Tibial nerve (tissue), 4 donors: ENCODE results near the gene LIN9. TPM values are rescaled to one million over a fixed set of nuclear protein-coding genes. Genes with fewer than 3 reads are reported as not detected.

ENCODE experiments used
- DNase-seq, 2 donors: peaks; one replicate each; pipeline ENCODE4 v3.0.0-alpha.2; 2019; ENCODE audit warnings: low spot score in 2 of 2
- H3K27ac ChIP-seq, 4 donors: fragments of 200-600 bp; sonication (generic) in 3 of 4; one replicate each; pipeline ENCODE4 v1.5.1; 2017 to 2019; ENCODE audit warnings: mild to moderate bottlenecking in 1 of 4
- H3K27me3 ChIP-seq, 2 donors: fragments of 200-600 bp; sonication (generic) in 1 of 2; one replicate each; pipeline versions ENCODE4 v1.5.1 to v1.6.0; 2017 to 2019
- H3K36me3 ChIP-seq, 3 donors: fragments of 200-600 bp; sonication (generic); one replicate each; pipeline ENCODE4 v1.5.1; 2018 to 2019
- H3K4me1 ChIP-seq, 4 donors: fragments of 200-600 bp; sonication (generic) in 3 of 4; one replicate each; pipeline ENCODE4 v1.5.1; 2017 to 2019
- H3K4me3 ChIP-seq, 4 donors: fragments of 200-600 bp; sonication (generic) in 3 of 4; one replicate each; pipeline ENCODE4 v1.5.1; 2017 to 2019; ENCODE audit warnings: mild to moderate bottlenecking in 1 of 4, moderate library complexity in 1 of 4
- H3K9me3 ChIP-seq, 4 donors: fragments of 200-600 bp; sonication (generic) in 3 of 4; one replicate each; pipeline ENCODE4 v1.5.1; 2017 to 2019
- EP300 ChIP-seq, 2 donors: sonication (generic); formaldehyde crosslinking; IDR thresholded peaks; one replicate each; pipeline ENCODE4 v1.6.1; 2017; ENCODE audit warnings: antibody characterized with exemption in 2 of 2, mild to moderate bottlenecking in 1 of 2
- POLR2A ChIP-seq, 2 donors: fragments of 450-650 bp; IDR thresholded peaks; one replicate each; pipeline ENCODE4 v1.6.1; 2017; ENCODE audit warnings: antibody characterized with exemption in 2 of 2, mild to moderate bottlenecking in 2 of 2, moderate library complexity in 2 of 2
- WGBS, 2 donors: methylation state at CpG; one replicate each; pipeline ENCODE4 v1.1.5; 2018; 5-methylcytosine and 5-hydroxymethylcytosine counted together
- total RNA-seq, 4 donors: library from RNA; depleted of rRNA; stranded (reverse); fragments of >200 nt; gene quantifications; one replicate each; pipeline ENCODE4 v1.1.0, GENCODE V29; 2016
- TF ChIP-seq, protein P1 (sequence below), 5 experiments: fragments of 200-600 bp in 3 of 5; fragments of 450-650 bp in 2 of 5; sonication (generic) in 3 of 5; IDR thresholded peaks; one replicate each; pipeline ENCODE4 v1.5.1; 2016 to 2019; ENCODE audit warnings: antibody characterized with exemption in 5 of 5, mild to moderate bottlenecking in 3 of 5, moderate library complexity in 2 of 5

The LIN9 gene
- total RNA-seq, 4 donors from 2014 or later, result 1.3 to 2.4 (median 2.2) TPM

DNA sequence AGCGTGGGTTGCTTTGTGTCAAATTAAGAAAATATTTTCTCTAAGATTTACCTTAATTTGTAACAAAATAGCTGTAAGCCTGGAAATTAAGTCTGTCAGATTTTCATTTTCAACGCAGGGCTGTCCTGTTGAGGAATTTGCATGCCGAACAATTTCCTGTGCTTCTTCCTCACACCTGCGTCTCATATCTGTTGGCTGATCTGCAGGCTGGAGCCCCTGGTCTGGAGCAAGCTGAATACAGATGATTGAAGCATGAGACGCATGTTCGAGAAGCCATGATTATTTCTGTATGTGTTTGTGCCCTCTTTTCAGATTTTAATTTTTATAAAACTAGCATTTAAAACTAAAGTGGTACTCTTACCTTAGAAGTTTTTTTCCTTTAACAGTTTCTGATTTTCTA lies 75.7 kb downstream of the LIN9 start:
- H3K27me3 ChIP-seq, result no peaks in the 10 kb centered on the region
- no peak overlapping the region for H3K27ac ChIP-seq
- no peaks in the 10 kb centered on the region for H3K4me1 ChIP-seq
- no peak for DNase-seq
- peaks cover 0 to 27% (median 0%) of the 10 kb centered on the region in 3 donors for H3K36me3 ChIP-seq
- no peak overlapping the region for H3K4me3 ChIP-seq
- TF ChIP-seq, protein P1, sequence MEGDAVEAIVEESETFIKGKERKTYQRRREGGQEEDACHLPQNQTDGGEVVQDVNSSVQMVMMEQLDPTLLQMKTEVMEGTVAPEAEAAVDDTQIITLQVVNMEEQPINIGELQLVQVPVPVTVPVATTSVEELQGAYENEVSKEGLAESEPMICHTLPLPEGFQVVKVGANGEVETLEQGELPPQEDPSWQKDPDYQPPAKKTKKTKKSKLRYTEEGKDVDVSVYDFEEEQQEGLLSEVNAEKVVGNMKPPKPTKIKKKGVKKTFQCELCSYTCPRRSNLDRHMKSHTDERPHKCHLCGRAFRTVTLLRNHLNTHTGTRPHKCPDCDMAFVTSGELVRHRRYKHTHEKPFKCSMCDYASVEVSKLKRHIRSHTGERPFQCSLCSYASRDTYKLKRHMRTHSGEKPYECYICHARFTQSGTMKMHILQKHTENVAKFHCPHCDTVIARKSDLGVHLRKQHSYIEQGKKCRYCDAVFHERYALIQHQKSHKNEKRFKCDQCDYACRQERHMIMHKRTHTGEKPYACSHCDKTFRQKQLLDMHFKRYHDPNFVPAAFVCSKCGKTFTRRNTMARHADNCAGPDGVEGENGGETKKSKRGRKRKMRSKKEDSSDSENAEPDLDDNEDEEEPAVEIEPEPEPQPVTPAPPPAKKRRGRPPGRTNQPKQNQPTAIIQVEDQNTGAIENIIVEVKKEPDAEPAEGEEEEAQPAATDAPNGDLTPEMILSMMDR (IDR thresholded peaks at IDR 0.05), result no peak
- TF ChIP-seq EP300 (IDR thresholded peaks at IDR 0.05) (no peak), POLR2A (IDR thresholded peaks at IDR 0.05) (no peak)
- H3K9me3 ChIP-seq, result no peaks in the 10 kb centered on the region
- 88 to 92% methylated on average over 6 of the region's 6 CpGs for WGBS, 2 donors

DNA sequence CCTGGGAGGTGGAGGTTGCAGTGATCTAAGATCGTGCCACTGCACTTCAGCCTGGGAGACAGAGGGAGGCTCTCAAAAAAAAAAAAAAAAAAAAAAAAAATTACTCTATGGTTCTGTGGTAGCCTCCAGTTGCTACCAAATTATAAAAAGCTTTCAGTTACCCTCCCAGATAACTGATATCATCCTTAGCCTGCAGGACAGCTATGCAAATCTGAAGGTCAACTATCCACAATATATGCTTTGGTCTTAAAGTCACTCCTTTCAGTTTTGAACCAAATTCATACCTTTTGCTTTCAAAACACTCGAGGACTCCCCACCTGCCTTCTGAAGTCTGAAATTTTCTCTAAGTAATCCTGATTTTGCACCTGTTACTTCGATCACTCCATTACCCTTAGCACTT lies 82.4 kb downstream of the LIN9 start:
- Histone ChIP-seq H3K4me1 (peaks cover 0 to 13% (median 2%) of the 10 kb centered on the region in 4 donors), H3K9me3 (no peaks in the 10 kb centered on the region), H3K27me3 (peaks cover 0 to 33% of the 10 kb centered on the region in 2 donors), H3K36me3 (peaks cover 0 to 6% (median 0%) of the 10 kb centered on the region in 3 donors), H3K4me3 (no peak overlapping the region), H3K27ac (no peak overlapping the region)
- DNase-seq, result no peak
- WGBS, 2 donors, result 94 to 95% methylated on average over 3 of the region's 3 CpGs
- TF ChIP-seq, protein P1 (IDR thresholded peaks at IDR 0.05), result no peak
- TF ChIP-seq POLR2A (IDR thresholded peaks at IDR 0.05) (no peak), EP300 (IDR thresholded peaks at IDR 0.05) (no peak)

DNA sequence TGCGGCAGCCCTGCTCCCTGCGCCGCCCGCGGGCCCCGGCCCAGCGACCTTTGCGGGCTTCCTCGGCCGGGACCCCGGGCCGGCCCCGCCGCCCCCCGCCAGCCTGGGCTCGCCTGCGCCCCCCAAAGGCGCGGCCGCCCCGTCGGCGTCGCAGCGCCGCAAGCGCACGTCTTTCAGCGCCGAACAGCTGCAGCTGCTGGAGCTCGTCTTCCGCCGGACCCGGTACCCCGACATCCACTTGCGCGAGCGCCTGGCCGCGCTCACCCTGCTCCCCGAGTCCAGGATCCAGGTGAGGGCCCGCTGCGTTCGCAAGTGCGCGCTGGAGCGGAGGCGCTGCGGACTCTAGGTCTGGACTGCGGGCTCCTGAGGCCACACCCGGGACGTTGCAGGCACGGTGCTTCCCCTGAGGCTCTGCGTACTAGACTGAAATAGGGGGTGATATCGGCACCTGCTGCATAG lies 85.1 kb downstream of the LIN9 start:
- no peaks in the 10 kb centered on the region for H3K36me3 ChIP-seq
- WGBS, 2 donors, result 1 to 2% methylated on average over 24 to 45 of the region's 55 CpGs
- DNase-seq, result no peak
- H3K27ac ChIP-seq, result no peak overlapping the region
- H3K9me3 ChIP-seq, result no peaks in the 10 kb centered on the region
- H3K27me3 ChIP-seq, result peaks cover 0 to 33% of the 10 kb centered on the region in 2 donors
- TF ChIP-seq, protein P1 (IDR thresholded peaks at IDR 0.05), result no peak
- TF ChIP-seq POLR2A (IDR thresholded peaks at IDR 0.05) (no peak), EP300 (IDR thresholded peaks at IDR 0.05) (no peak)
- peak overlapping the region in 2 of 4 donors; percentile 29 to 50 for H3K4me3 ChIP-seq
- H3K4me1 ChIP-seq, result peaks cover 0 to 13% (median 2%) of the 10 kb centered on the region in 4 donors

DNA sequence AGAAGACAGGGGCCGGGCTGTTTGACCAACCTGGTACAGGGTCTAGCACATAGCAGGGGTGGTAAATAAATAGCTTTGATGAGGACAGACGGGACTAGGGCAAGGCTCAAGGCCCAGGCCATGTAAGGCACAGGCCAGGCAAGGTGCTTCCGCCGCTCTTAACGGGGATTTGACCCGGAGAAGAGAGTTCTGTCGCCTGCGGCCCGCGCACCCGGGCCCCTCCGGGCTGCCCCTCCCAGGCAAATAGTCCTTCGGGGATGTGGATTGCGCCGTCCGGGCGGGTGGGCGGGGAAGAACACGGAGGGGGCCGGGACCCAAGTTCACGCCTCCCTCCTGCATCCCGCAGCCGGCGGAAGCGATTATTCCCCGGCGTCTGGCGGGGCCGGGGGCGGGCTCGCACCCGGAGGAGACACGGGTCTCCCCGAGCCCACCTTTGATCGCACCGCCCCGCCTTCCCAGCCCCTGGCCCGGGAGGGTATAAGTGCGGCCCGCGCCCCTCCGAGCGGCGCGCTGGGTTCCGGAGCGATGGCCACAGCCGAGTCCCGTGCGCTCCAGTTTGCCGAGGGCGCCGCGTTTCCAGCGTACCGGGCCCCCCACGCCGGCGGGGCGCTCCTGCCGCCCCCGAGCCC lies 85.7 kb downstream of the LIN9 start, which contains the start of gene MIXL1:
MIXL1 (plus strand) TSS at position 508 of the 629 bp plus-strand sequence; CDS start at position 526, 18 bp downstream.
- peaks cover 0 to 13% (median 2%) of the 10 kb centered on the region in 4 donors for H3K4me1 ChIP-seq
- H3K9me3 ChIP-seq, result no peaks in the 10 kb centered on the region
- no peaks in the 10 kb centered on the region for H3K36me3 ChIP-seq
- DNase-seq, result no peak
- H3K27me3 ChIP-seq, result peaks cover 0 to 33% of the 10 kb centered on the region in 2 donors
- H3K4me3 ChIP-seq, result peak within 1 kb of the TSS in 3 of 4 donors; percentile 9 to 50 (median 41)
- TF ChIP-seq POLR2A (IDR thresholded peaks at IDR 0.05), result no peak
- no peak for TF ChIP-seq EP300 (IDR thresholded peaks at IDR 0.05)
- TF ChIP-seq, protein P1 (IDR thresholded peaks at IDR 0.05), result no peak
- WGBS, 2 donors, result 7 to 21% methylated on average over 8 to 30 of the region's 62 CpGs
- H3K27ac ChIP-seq, result no peak within 1 kb of the TSS

DNA sequence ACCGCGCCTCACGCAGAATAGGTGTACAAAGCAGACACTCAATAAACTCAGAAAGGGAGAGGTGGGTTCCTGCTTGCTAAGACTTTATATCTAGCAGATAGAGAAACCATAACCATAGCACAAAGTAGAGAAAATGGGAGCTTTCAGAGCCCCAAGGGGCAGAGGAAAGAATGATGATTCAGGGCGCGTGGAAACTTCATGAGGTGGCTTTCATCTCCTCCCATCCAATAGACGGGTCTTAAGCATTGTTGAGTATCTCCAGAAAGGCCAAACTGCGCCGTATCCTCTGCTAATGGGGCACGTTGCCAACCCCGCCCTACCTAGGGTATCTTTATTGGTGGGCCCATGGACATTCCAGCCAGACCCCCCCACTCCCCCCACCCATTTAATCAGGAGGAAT lies 86.3 kb downstream of the LIN9 start:
- TF ChIP-seq, protein P1 (IDR thresholded peaks at IDR 0.05), result no peak
- TF ChIP-seq POLR2A (IDR thresholded peaks at IDR 0.05) (no peak), EP300 (IDR thresholded peaks at IDR 0.05) (no peak)
- no peaks in the 10 kb centered on the region for H3K9me3 ChIP-seq
- WGBS, 2 donors, result 91 to 92% methylated on average over 10 of the region's 10 CpGs
- DNase-seq, result no peak
- peaks cover 0 to 33% of the 10 kb centered on the region in 2 donors for H3K27me3 ChIP-seq
- H3K27ac ChIP-seq, result no peak overlapping the region
- H3K36me3 ChIP-seq, result no peaks in the 10 kb centered on the region
- peaks cover 0 to 13% (median 2%) of the 10 kb centered on the region in 4 donors for H3K4me1 ChIP-seq
- H3K4me3 ChIP-seq, result no peak overlapping the region
